Urinary bladder (tissue), 4 donors: ENCODE measurements around the gene LPP. TPM values are rescaled to one million over a fixed set of nuclear protein-coding genes. Genes with fewer than 3 reads are reported as not detected.

ENCODE experiments used
- DNase-seq: peaks from one replicate; pipeline ENCODE4 v3.0.0-alpha.2; 2015; ENCODE audit errors: extremely low spot score
- H3K27ac ChIP-seq: one replicate; pipeline ENCODE4 v1.5.1; 2013; ENCODE audit warnings: low read depth, mild to moderate bottlenecking, moderate library complexity
- H3K36me3 ChIP-seq: one replicate; pipeline ENCODE4 v1.6.1; 2013; ENCODE audit warnings: mild to moderate bottlenecking, moderate library complexity; ENCODE audit not compliant: insufficient read depth
- H3K4me1 ChIP-seq: one replicate; pipeline ENCODE4 v1.6.1; 2013; ENCODE audit warnings: mild to moderate bottlenecking, moderate library complexity; ENCODE audit not compliant: insufficient read depth
- H3K4me3 ChIP-seq: one replicate; pipeline ENCODE4 v1.5.1; 2013; ENCODE audit warnings: low read depth, low read length
- WGBS: extraction: QIAGEN DNeasy Blood & Tissue Kit; methylation state at CpG from one replicate; pipeline ENCODE4 v1.1.7; 2013; 5-methylcytosine and 5-hydroxymethylcytosine counted together
- polyA plus RNA-seq: library from polyadenylated mRNA; stranded (reverse); fragments of 200-250 nt; gene quantifications from one replicate; pipeline ENCODE4 v1.2.3, GENCODE V29; 2013
- total RNA-seq: library from RNA; depleted of rRNA; stranded (reverse); fragments of >200 nt; gene quantifications from one replicate; pipeline ENCODE4 v1.2.3, GENCODE V29; 2014
- donor health status: healthy with polysubstance abuse.
- donor health status: healthy.

Gene LPP
- total and polyA plus RNA-seq, 2 donors: 133 to 705 TPM

DNA sequence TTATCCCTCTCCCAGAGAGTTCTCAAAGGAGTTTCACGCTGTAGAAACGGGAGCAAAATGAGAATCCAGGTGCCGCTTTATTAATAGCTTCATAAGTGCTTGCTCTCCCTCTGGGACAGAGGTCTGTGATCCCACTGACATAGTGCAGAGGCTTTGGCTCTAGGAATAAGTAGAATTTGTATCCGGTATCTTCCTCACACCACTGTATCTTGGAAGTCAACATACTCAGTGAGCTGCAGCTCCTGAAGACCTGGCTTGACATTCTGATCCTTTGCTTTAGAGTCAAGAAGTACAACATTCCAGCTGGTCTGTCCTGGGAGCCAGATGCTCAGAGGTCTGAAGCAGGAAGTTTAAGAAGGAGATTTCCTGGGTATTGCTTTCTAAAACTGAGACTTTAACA lies 323.0 kb downstream of the LPP start:
- 55% methylated on average over 4 of the region's 4 CpGs for WGBS
- no peak overlapping the region for H3K4me3 ChIP-seq

GRCh38 chr3:188480011-188480410 lies 326.1 kb downstream of the LPP start:
- peaks cover 2% of the 10 kb centered on the region for H3K4me1 ChIP-seq
- H3K27ac ChIP-seq: no peak overlapping the region

More for the DNA sequence above, 323.0 kb downstream of the LPP start:
- H3K4me1 ChIP-seq: peaks cover 6% of the 10 kb centered on the region
- no peak for DNase-seq
- no peak overlapping the region for H3K27ac ChIP-seq
- no peaks in the 10 kb centered on the region for H3K36me3 ChIP-seq

GRCh38 chr3:188482929-188483328 lies 329.0 kb downstream of the LPP start:
- H3K4me1 ChIP-seq: peaks cover 2% of the 10 kb centered on the region
- no peak for DNase-seq
- H3K36me3 ChIP-seq: peaks cover 3% of the 10 kb centered on the region
- no peak overlapping the region for H3K27ac ChIP-seq
- no peak overlapping the region for H3K4me3 ChIP-seq
- WGBS: 48% methylated on average over 4 of the region's 4 CpGs

More at GRCh38 chr3:188480011-188480410, 326.1 kb downstream of the LPP start:
- DNase-seq: no peak
- Histone ChIP-seq H3K4me3 (no peak overlapping the region), H3K36me3 (peaks cover 2% of the 10 kb centered on the region)
- 85% methylated on average over 4 of the region's 4 CpGs for WGBS

DNA sequence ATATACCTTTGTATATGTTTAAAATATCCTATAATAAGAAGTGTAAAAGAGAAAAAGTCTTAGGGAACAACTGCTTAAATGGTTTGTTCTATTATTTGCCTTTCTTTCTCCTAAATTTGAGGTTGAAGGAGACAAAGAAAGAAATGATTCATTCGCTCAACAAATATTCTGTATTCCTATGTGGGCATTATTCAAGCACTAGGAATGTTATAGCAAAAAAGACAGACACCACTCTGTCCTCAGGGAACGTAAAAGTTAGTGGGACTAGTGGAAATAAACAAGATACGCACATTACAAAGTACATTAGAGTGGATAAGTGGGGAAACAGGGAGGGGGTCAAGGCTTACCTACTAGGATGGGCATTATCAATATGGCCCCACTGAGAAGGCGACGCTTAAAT lies 332.2 kb downstream of the LPP start:
- Histone ChIP-seq H3K4me3 (no peak overlapping the region), H3K36me3 (peaks cover 3% of the 10 kb centered on the region), H3K4me1 (peaks cover 3% of the 10 kb centered on the region), H3K27ac (no peak overlapping the region)
- WGBS: 93% methylated on average over 5 of the region's 5 CpGs
- DNase-seq: no peak

DNA sequence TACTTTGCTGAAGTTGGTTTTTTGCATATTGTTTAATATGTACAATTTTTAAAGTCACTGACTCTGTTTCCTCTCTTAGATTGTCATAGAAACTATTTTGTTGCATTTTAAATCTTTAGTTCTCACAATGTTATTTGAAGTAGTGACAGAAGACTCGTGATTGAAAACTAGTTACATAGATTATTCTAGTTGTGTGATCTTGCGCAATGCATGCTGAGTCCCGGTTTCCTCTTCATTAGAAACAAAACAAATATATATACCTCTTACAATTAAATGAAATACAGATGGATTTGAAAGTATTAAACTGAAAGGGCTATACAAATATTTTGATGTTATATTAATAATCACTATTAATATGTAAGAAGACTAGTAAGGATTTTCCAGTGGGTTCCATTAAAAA lies 333.0 kb downstream of the LPP start:
- WGBS: 91% methylated on average over 3 of the region's 3 CpGs
- no peak for DNase-seq
- Histone ChIP-seq H3K27ac (no peak overlapping the region), H3K36me3 (peaks cover 3% of the 10 kb centered on the region), H3K4me1 (peaks cover 3% of the 10 kb centered on the region), H3K4me3 (no peak overlapping the region)

GRCh38 chr3:188487652-188488051 lies 333.7 kb downstream of the LPP start:
- WGBS: 67% methylated on average over 5 of the region's 5 CpGs
- H3K27ac ChIP-seq: no peak overlapping the region
- H3K4me3 ChIP-seq: no peak overlapping the region
- peaks cover 3% of the 10 kb centered on the region for H3K4me1 ChIP-seq
- DNase-seq: no peak
- H3K36me3 ChIP-seq: peaks cover 3% of the 10 kb centered on the region

DNA sequence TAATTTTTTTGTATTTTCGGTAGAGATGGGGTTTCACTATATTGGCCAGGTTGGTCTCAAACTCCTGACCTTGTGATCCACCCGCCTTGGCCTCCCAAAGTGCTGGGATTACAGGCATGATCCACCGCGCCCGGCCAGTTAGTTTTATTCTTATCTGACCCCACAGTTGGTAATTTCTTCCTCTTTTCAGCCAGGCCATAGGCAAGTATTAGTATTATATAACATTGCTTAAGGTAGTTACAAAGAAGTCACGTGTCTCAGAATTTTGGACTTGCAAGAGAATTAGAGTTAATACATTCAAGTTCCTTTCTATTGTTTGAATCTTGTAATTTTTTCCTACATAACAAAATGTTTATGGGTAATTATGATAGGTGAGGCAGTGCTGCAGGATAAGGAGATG lies 334.8 kb downstream of the LPP start:
- no peak overlapping the region for H3K4me3 ChIP-seq
- 96% methylated on average over 6 of the region's 6 CpGs for whole genome bisulfite sequencing
- no peak for DNase-seq
- H3K36me3 ChIP-seq: peaks cover 3% of the 10 kb centered on the region
- H3K27ac ChIP-seq: no peak overlapping the region
- H3K4me1 ChIP-seq: peaks cover 3% of the 10 kb centered on the region

GRCh38 chr3:188489639-188490405 lies 335.9 kb downstream of the LPP start:
- DNase-seq: no peak
- no peak overlapping the region for H3K4me3 ChIP-seq
- WGBS: 75% methylated on average over 1 of the region's 1 CpG
- peaks cover 3% of the 10 kb centered on the region for H3K4me1 ChIP-seq
- H3K36me3 ChIP-seq: peaks cover 3% of the 10 kb centered on the region
- H3K27ac ChIP-seq: no peak overlapping the region

DNA sequence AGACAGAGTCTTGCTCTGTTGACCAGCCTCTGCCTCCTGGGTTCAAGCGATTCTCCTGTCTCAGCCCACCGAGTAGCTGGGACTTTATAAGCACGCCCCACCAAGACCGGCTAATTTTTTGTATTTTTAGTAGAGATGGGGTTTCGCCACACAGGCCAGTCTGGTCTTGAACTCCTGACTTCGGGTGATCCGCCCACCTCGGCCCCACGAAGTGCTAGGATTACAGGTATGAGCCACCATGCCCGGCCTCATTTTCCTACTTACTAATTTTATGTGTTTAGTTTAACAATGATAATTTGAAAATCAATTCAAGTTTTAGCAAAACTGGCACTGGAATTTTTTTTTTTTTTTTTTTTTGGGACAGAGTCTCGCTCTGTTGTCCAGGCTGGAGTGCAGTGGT lies 336.5 kb downstream of the LPP start:
- Histone ChIP-seq H3K4me3 (no peak overlapping the region), H3K36me3 (no peaks in the 10 kb centered on the region), H3K4me1 (peaks cover 3% of the 10 kb centered on the region), H3K27ac (no peak overlapping the region)
- 98% methylated on average over 11 of the region's 11 CpGs for WGBS
- DNase-seq: no peak

DNA sequence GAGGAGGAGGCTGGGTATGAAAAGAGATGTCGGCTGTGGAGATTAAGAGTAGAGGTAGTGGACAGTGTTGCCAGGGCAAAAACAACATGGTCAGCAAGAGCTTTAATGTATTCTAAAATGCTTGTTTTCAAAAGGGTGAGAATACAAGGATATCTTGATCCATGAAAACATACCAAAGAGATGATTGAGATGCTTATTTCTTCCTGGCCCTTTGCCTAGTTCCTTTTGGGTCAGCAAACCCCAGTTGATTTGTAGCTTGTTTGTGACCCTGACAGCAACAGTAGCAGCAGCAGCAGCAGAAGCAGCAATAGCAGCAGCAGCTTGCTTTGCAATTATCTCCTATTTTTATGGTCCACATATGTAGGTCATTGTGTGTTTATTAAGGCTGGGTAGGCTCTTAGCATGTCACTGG lies 337.3 kb downstream of the LPP start:
- no peak overlapping the region for H3K27ac ChIP-seq
- 33% methylated on average over 1 of the region's 1 CpG for WGBS
- H3K4me1 ChIP-seq: peaks cover 3% of the 10 kb centered on the region
- no peak for DNase-seq
- H3K4me3 ChIP-seq: no peak overlapping the region
- H3K36me3 ChIP-seq: no peaks in the 10 kb centered on the region

GRCh38 chr3:188496390-188496789 lies 342.4 kb downstream of the LPP start:
- WGBS: 86% methylated on average over 3 of the region's 3 CpGs
- no peak overlapping the region for H3K27ac ChIP-seq
- DNase-seq: no peak
- H3K4me1 ChIP-seq: no peaks in the 10 kb centered on the region
- no peaks in the 10 kb centered on the region for H3K36me3 ChIP-seq
- H3K4me3 ChIP-seq: no peak overlapping the region

DNA sequence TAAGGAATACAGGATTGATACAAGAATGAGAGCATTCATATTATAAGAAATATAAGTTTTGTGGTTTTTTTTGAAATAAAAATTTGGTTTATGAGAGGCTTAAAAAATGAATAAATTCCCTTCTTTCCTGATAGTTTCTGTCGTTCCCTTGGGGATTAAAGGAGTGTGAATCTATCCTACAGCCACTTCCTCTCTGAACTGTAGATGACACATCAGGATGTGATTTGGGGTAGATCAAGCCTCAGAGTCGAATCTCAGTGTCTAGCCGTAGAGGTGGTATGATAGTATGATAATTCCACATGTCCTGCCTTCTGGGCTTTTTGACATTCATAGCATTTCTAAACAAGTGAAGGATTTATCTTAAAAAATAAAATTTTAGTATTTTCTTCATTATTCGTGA lies 343.1 kb downstream of the LPP start:
- DNase-seq: no peak
- Histone ChIP-seq H3K4me3 (no peak overlapping the region), H3K4me1 (no peaks in the 10 kb centered on the region), H3K36me3 (no peaks in the 10 kb centered on the region), H3K27ac (no peak overlapping the region)
- WGBS: 66% methylated on average over 4 of the region's 4 CpGs

GRCh38 chr3:188503647-188504046 lies 349.7 kb downstream of the LPP start:
- Histone ChIP-seq H3K27ac (no peak overlapping the region), H3K36me3 (peaks cover 2% of the 10 kb centered on the region), H3K4me3 (no peak overlapping the region), H3K4me1 (no peaks in the 10 kb centered on the region)
- 50% methylated on average over 3 of the region's 3 CpGs for WGBS
- DNase-seq: no peak

- H3K27ac ChIP-seq: no peak overlapping the region
- DNase-seq: no peak
- H3K36me3 ChIP-seq: peaks cover 5% of the 10 kb centered on the region
- H3K4me3 ChIP-seq: no peak overlapping the region
- WGBS: 60% methylated on average over 3 of the region's 3 CpGs
- H3K4me1 ChIP-seq: no peaks in the 10 kb centered on the region
Measured at GRCh38 chr3:188505151-188505550, 351.2 kb downstream of the LPP start.
